CD4-positive, alpha-beta T cell treated with Interleukin-4 for 4 hours (primary cell): Measurements from ENCODE around the gene CEP19.

Experiments used
- DNase-seq: peaks from one replicate; pipeline ENCODE4 v3.0.0-alpha.2; 2020

The CEP19 gene

GRCh38 chr3:196662711-196663571, 49.1 kb downstream of the CEP19 start:
- no peak for DNase-seq

- DNase-seq = no peak
Observed at GRCh38 chr3:196662033-196662432, 50.0 kb downstream of the CEP19 start.

GRCh38 chr3:196661400-196661799, 50.6 kb downstream of the CEP19 start:
- no peak for DNase-seq

GRCh38 chr3:196660381-196661166, 51.5 kb downstream of the CEP19 start:
- no peak for DNase-seq

- no peak for DNase-seq
Observed at GRCh38 chr3:196659901-196660351, 52.1 kb downstream of the CEP19 start.
